Large intestine (tissue), 3 donors: Measurements from ENCODE around the gene HMCN2. TPM values are rescaled to one million over a fixed set of nuclear protein-coding genes. Genes with fewer than 3 reads are reported as not detected.

Experiments used
- DNase-seq, 2 donors: peaks; one replicate each; pipeline versions ENCODE4 v3.0.0 to v3.0.0-alpha.2; 2013
- H3K27ac ChIP-seq: one replicate; pipeline ENCODE4 v1.5.1; 2013; ENCODE audit warnings: low read length
- H3K27me3 ChIP-seq: 2 replicates; pipeline ENCODE4 v1.6.1; 2013; ENCODE audit warnings: low read length; ENCODE audit not compliant: control insufficient read depth, insufficient read depth
- H3K36me3 ChIP-seq: 2 replicates; pipeline ENCODE4 v1.6.1; 2013; ENCODE audit warnings: low read length; ENCODE audit not compliant: control insufficient read depth, insufficient read depth
- H3K4me1 ChIP-seq: one replicate; pipeline ENCODE4 v1.6.1; 2013; ENCODE audit warnings: low read length; ENCODE audit not compliant: control insufficient read depth, insufficient read depth
- H3K4me3 ChIP-seq: one replicate; pipeline ENCODE4 v1.5.1; 2013; ENCODE audit warnings: low read length
- H3K9me3 ChIP-seq: one replicate; pipeline ENCODE4 v1.6.1; 2013; ENCODE audit warnings: mild to moderate bottlenecking, low read depth, low read length, moderate library complexity; ENCODE audit not compliant: control insufficient read depth
- WGBS: methylation state at CpG from one replicate; pipeline ENCODE4 v1.1.5; 2013; ENCODE audit warnings: low lambda C conversion rate; ENCODE audit not compliant: insufficient coverage; 5-methylcytosine and 5-hydroxymethylcytosine counted together
- polyA plus RNA-seq: library from polyadenylated mRNA; unstranded; fragments of 120-200 nt; gene quantifications from one replicate; pipeline ENCODE4 v1.2.1, GENCODE V29; 2013

HMCN2 gene
- polyA plus RNA-seq, 1 donor: 20.0 TPM

GRCh38 chr9:130290291-130291181 lies 25.0 kb downstream of the HMCN2 start:
- 100% methylated on average over 2 of the region's 13 CpGs for WGBS
- no peak for DNase-seq
- H3K36me3 ChIP-seq: no peaks in the 10 kb centered on the region
- peak overlapping the region; percentile 17 for H3K27ac ChIP-seq
- H3K4me1 ChIP-seq: peaks cover 5% of the 10 kb centered on the region
- no peaks in the 10 kb centered on the region for H3K9me3 ChIP-seq
- peaks cover 26% of the 10 kb centered on the region for H3K27me3 ChIP-seq
- H3K4me3 ChIP-seq: no peak overlapping the region

GRCh38 chr9:130291474-130291873 lies 25.9 kb downstream of the HMCN2 start:
- WGBS: 100% methylated on average over 1 of the region's 5 CpGs
- H3K4me3 ChIP-seq: no peak overlapping the region
- H3K4me1 ChIP-seq: peaks cover 5% of the 10 kb centered on the region
- no peaks in the 10 kb centered on the region for H3K36me3 ChIP-seq
- no peak overlapping the region for H3K27ac ChIP-seq
- no peak for DNase-seq
- peaks cover 26% of the 10 kb centered on the region for H3K27me3 ChIP-seq
- no peaks in the 10 kb centered on the region for H3K9me3 ChIP-seq

GRCh38 chr9:130292106-130292505 lies 26.5 kb downstream of the HMCN2 start:
- WGBS: no CpG with 5 or more reads among the region's 6 CpGs
- Histone ChIP-seq H3K9me3 (no peaks in the 10 kb centered on the region), H3K27me3 (peaks cover 23% of the 10 kb centered on the region), H3K27ac (no peak overlapping the region), H3K4me3 (no peak overlapping the region), H3K36me3 (no peaks in the 10 kb centered on the region), H3K4me1 (peaks cover 5% of the 10 kb centered on the region)
- DNase-seq: no peak

GRCh38 chr9:130294664-130295063 lies 29.1 kb downstream of the HMCN2 start:
- Histone ChIP-seq H3K27ac (no peak overlapping the region), H3K4me3 (no peak overlapping the region), H3K9me3 (no peaks in the 10 kb centered on the region), H3K36me3 (no peaks in the 10 kb centered on the region), H3K27me3 (peaks cover 4% of the 10 kb centered on the region), H3K4me1 (no peaks in the 10 kb centered on the region)
- DNase-seq: no peak
- WGBS: no CpG with 5 or more reads among the region's 6 CpGs

- WGBS: no CpG with 5 or more reads among the region's 11 CpGs
- H3K4me3 ChIP-seq: no peak overlapping the region
- no peaks in the 10 kb centered on the region for H3K9me3 ChIP-seq
- H3K27me3 ChIP-seq: no peaks in the 10 kb centered on the region
- no peaks in the 10 kb centered on the region for H3K4me1 ChIP-seq
- no peak for DNase-seq
- no peak overlapping the region for H3K27ac ChIP-seq
- no peaks in the 10 kb centered on the region for H3K36me3 ChIP-seq
Measured at GRCh38 chr9:130295431-130295830, 29.9 kb downstream of the HMCN2 start.

- H3K27ac ChIP-seq: no peak overlapping the region
- no peaks in the 10 kb centered on the region for H3K4me1 ChIP-seq
- no peak overlapping the region for H3K4me3 ChIP-seq
- H3K9me3 ChIP-seq: no peaks in the 10 kb centered on the region
- no peak for DNase-seq
- no peaks in the 10 kb centered on the region for H3K36me3 ChIP-seq
- no CpG with 5 or more reads among the region's 10 CpGs for WGBS
- H3K27me3 ChIP-seq: no peaks in the 10 kb centered on the region
Measured at GRCh38 chr9:130295945-130296782, 30.6 kb downstream of the HMCN2 start.

GRCh38 chr9:130296783-130297055 lies 31.2 kb downstream of the HMCN2 start:
- no peak overlapping the region for H3K27ac ChIP-seq
- H3K36me3 ChIP-seq: no peaks in the 10 kb centered on the region
- H3K27me3 ChIP-seq: no peaks in the 10 kb centered on the region
- WGBS: no CpG with 5 or more reads among the region's 2 CpGs
- H3K4me3 ChIP-seq: no peak overlapping the region
- H3K4me1 ChIP-seq: no peaks in the 10 kb centered on the region
- H3K9me3 ChIP-seq: no peaks in the 10 kb centered on the region
- no peak for DNase-seq

GRCh38 chr9:130297371-130297770 lies 31.8 kb downstream of the HMCN2 start:
- Histone ChIP-seq H3K4me3 (no peak overlapping the region), H3K36me3 (no peaks in the 10 kb centered on the region), H3K4me1 (no peaks in the 10 kb centered on the region), H3K9me3 (no peaks in the 10 kb centered on the region), H3K27ac (no peak overlapping the region), H3K27me3 (no peaks in the 10 kb centered on the region)
- DNase-seq: no peak
- no CpG with 5 or more reads among the region's 6 CpGs for WGBS

- H3K27ac ChIP-seq: no peak overlapping the region
- no CpG with 5 or more reads among the region's 15 CpGs for WGBS
- peaks cover 3% of the 10 kb centered on the region for H3K27me3 ChIP-seq
- peaks cover 3% of the 10 kb centered on the region for H3K4me1 ChIP-seq
- H3K36me3 ChIP-seq: no peaks in the 10 kb centered on the region
- H3K9me3 ChIP-seq: no peaks in the 10 kb centered on the region
- H3K4me3 ChIP-seq: no peak overlapping the region
- DNase-seq: no peak
Measured at GRCh38 chr9:130298662-130299279, 33.2 kb downstream of the HMCN2 start.

GRCh38 chr9:130299785-130300615 lies 34.4 kb downstream of the HMCN2 start:
- no peak overlapping the region for H3K27ac ChIP-seq
- H3K9me3 ChIP-seq: no peaks in the 10 kb centered on the region
- peaks cover 3% of the 10 kb centered on the region for H3K27me3 ChIP-seq
- peaks cover 3% of the 10 kb centered on the region for H3K4me1 ChIP-seq
- no peak overlapping the region for H3K4me3 ChIP-seq
- H3K36me3 ChIP-seq: no peaks in the 10 kb centered on the region
- no peak for DNase-seq
- 67% methylated on average over 1 of the region's 4 CpGs for WGBS
